HG02938 (cell line): ENCODE data around the gene PRLR.
"Not testable (repeated sequence)": the region's sequence is repeated elsewhere in the genome, so short reads cannot be mapped to it uniquely, and the experiment has no call there.

Experiments used
- ATAC-seq: cut with Tn5 transposase; IDR thresholded peaks from one replicate; pipeline ENCODE4 v1.9.1; 2021; ENCODE audit warnings: mild to moderate bottlenecking, moderate library complexity; ENCODE audit not compliant: unreplicated experiment

Gene PRLR

GRCh38 chr5:35045280-35045679 is 185.0 kb downstream of the PRLR start:
- ATAC-seq: no peak

GRCh38 chr5:35044649-35045048 is 185.6 kb downstream of the PRLR start:
- no peak for ATAC-seq

- ATAC-seq: no peak
These were observed 187.5 kb downstream of the PRLR start for GRCh38 chr5:35042781-35043180.

GRCh38 chr5:35041261-35041660 is 189.0 kb downstream of the PRLR start:
- no peak for ATAC-seq

GRCh38 chr5:35038891-35039290 is 191.4 kb downstream of the PRLR start:
- ATAC-seq: no peak

- ATAC-seq: no peak
These were observed 193.8 kb downstream of the PRLR start for GRCh38 chr5:35036536-35036935.

- ATAC-seq: not testable (repeated sequence)
These were observed 194.4 kb downstream of the PRLR start for GRCh38 chr5:35035929-35036328.

- no peak for ATAC-seq
These were observed 195.0 kb downstream of the PRLR start for GRCh38 chr5:35035271-35035670.

GRCh38 chr5:35032356-35032755 is 197.9 kb downstream of the PRLR start:
- no peak for ATAC-seq

- ATAC-seq: no peak
These were observed 199.0 kb downstream of the PRLR start for GRCh38 chr5:35031276-35031675.

GRCh38 chr5:35030426-35031100 is 199.7 kb downstream of the PRLR start:
- ATAC-seq: no peak

- no peak for ATAC-seq
These were observed 201.0 kb downstream of the PRLR start for GRCh38 chr5:35029333-35029732.

GRCh38 chr5:35026941-35027340 is 203.3 kb downstream of the PRLR start:
- no peak for ATAC-seq

GRCh38 chr5:35026280-35026840 is 203.9 kb downstream of the PRLR start:
- no peak for ATAC-seq

GRCh38 chr5:35024911-35025510 is 205.3 kb downstream of the PRLR start:
- no peak for ATAC-seq

GRCh38 chr5:35023391-35024178 is 206.7 kb downstream of the PRLR start:
- ATAC-seq: no peak

- ATAC-seq: peak; percentile 80
These were observed 213.9 kb downstream of the PRLR start for GRCh38 chr5:35016174-35017051.

- no peak for ATAC-seq
These were observed 215.2 kb downstream of the PRLR start for GRCh38 chr5:35015063-35015462.

- no peak for ATAC-seq
These were observed 217.5 kb downstream of the PRLR start for GRCh38 chr5:35012796-35013195.

GRCh38 chr5:35012365-35012764 is 217.9 kb downstream of the PRLR start:
- no peak for ATAC-seq

GRCh38 chr5:35010676-35011075 is 219.6 kb downstream of the PRLR start:
- no peak for ATAC-seq
